GM21786 (cell line): Measurements from ENCODE around the gene TMEM273.

ENCODE experiments used
- ATAC-seq: cut with Tn5 transposase; IDR thresholded peaks from one replicate; pipeline ENCODE4 v1.9.1; 2021; ENCODE audit not compliant: unreplicated experiment

Gene TMEM273

DNA sequence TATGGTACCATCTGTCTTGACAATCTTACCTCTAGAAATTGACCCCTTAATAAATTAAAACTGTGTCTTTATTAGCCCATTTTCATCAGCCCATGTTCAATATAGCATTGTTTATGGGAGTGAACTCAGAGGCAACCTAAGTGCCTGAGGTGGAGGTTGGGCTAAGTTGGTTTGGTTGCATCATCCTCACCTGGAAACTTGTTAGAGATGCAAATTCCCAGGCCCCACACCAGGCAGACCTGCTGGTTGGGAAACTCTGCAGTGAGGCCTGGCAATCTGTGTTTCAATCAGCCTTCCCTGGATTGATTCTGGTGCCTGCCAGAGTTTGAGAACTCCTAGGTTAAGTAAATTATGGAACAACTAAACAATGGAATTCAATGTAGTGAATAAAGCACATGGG is 44.9 kb downstream of the TMEM273 start:
- ATAC-seq = no peak

DNA sequence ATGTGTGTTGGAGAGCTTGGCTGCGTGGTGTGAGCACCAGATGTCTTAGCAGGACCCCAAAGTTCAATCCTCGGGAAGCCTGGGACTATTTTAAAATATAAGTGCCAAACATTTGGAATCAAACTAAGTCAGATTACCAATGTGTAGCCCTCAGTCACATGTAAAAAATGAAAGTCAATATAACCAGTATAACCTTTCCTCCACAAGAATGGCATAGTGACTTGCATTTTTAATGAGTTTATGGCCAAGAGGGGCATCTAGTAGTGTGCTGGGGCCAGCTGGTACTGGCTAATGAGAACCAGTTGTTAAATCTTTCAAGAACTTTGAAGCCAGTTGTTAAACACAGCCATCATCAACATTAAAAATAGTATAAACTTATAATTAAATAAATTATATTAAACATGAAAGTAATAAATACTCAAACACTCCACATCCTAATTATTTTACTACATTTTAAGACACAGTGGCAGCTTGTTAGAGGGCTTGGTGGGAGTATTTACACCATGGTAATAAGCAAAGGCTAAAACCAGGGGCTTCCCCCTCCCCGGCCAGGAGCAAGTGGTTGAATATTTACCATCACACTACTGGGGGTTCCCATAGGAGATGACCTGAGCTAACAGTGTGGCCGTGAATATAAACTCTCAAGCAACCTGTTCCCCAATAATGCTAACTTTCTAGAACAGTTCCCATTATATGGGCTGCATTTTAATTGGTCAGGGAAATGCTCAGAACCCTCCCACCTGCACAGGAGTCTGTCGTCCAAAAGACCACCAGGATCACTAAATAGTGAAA is 46.5 kb downstream of the TMEM273 start:
- peak; percentile 78 for ATAC-seq

DNA sequence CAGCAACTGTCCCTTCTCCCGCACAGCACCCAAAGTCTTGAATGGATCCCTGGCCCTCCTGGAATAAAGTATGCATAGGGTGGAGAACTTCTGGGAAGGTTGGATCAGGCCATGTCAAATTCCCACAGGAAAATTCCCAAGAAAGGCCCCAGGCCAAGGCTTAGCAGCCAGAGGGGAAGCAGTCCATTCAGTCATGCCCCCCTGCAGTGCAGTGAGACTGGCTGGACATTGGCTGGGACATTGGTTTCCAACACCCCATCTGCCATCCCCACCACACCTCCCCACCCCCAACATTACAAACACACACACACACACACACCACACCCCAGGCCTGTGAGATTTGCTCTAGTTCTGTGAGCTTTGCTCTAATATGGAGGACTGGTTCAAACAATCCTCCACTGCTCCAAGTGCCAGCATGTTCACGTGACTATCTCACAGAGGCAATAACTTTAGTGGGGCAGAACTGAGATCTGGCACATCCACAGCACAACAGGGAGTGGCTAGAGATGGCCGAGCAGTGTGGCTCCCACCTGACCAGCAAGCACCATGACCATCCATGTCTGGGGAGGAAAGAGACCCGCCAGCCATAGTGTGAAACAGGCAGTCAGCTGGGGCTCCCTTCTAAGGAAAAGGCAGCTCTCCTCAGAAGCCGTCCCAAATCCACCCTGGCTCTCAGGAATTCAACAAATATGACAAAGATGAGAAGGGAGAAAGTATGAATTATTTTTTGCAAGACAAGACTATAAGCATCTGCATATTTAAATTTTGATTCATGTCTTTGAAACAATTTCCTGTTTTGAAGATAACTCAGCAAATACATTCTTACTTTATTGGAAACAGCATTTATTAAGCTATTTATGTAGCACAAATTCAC is 47.6 kb downstream of the TMEM273 start:
- ATAC-seq = no peak

- ATAC-seq = no peak
Observed at GRCh38 chr10:49139846-49140195, 48.4 kb downstream of the TMEM273 start.

- no peak for ATAC-seq
Observed at GRCh38 chr10:49139028-49139845, 49.0 kb downstream of the TMEM273 start.

- no peak for ATAC-seq
Observed at GRCh38 chr10:49138361-49138891, 49.8 kb downstream of the TMEM273 start.

DNA sequence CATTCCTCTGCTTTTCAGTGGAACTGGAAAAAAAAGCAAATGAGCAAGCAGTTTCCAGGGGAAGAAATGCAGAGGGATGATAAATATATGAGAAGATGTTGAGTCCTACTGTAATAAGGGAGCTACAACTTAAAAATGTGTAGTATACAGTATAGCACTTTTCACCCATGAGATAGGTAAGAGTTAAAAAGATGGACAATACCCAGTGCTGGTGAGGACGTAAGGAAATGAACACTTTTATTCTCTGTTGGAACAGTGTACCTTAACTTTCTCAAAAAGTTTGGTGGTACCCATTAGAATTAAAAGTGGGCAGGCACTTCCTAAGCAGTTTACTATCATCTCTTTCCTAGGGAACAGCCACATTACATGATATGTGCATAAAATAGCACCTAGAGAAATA is 51.7 kb downstream of the TMEM273 start:
- no peak for ATAC-seq

- ATAC-seq = peak; percentile 57
Observed at GRCh38 chr10:49135575-49136313, 52.4 kb downstream of the TMEM273 start.

GRCh38 chr10:49134327-49134726 is 53.9 kb downstream of the TMEM273 start:
- ATAC-seq = no peak

- no peak for ATAC-seq
Observed at GRCh38 chr10:49133706-49134248, 54.4 kb downstream of the TMEM273 start, which contains the start of gene FAM170B. TSS of gene FAM170B (minus strand) at chr10:49134021. CDS start at chr10:49133918, 103 bp downstream.

DNA sequence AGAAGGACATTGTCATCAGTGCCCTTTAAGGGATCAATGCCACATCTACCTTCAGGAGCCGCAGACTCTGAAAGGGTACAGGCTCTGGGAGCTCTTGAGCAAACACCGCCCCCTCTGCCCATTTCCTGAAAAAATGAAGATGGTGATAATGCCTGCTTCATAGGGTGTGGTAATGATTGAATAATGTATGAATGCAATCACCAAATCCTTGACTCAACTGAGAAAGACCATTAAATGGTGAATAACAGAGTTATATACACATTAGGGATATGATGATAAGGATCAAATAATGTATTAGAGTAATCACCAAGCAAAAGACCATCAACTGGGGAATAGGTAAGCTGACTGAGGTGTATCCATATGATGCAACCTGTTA is 55.8 kb downstream of the TMEM273 start:
- no peak for ATAC-seq

- no peak for ATAC-seq
Observed at GRCh38 chr10:49131507-49132361, 56.5 kb downstream of the TMEM273 start.

DNA sequence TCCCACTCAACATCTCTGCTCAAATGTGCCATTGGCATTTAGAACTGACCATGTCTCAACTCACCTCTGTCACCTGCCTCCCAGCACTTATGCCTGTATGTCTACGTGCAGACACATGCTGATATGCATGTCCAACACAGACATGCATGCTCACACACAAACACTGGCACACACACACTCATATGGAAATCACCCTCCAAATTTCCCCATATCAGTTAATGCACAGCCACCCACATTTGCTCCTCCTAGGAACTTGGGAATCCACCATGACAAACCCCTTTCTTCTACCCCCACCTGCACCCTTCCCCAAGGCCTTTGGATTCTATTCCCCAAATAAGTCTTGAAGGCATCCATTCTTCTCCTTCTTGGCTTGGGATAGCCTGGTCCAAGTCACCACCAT is 58.8 kb downstream of the TMEM273 start:
- ATAC-seq = no peak

DNA sequence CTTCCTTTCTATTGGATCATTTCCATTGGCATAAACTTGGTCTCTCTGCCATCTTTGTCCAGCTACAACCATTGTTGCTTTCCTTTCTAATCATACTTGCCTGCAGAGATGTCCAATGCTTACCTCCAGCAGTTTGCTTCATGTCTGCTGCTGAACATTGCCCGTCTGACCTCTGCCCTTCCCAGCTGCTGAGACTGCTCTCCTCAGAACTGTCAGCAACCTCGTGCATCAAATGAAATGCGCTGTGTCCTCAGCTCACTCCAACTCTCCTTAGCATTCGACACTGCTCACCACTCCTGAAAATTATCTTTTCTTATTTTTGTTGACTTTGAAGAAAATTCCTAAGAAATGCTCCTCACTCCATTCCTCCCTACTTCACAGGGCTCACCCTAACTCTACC is 59.3 kb downstream of the TMEM273 start:
- ATAC-seq = no peak

- no peak for ATAC-seq
Observed at GRCh38 chr10:49123981-49124950, 63.9 kb downstream of the TMEM273 start.

- no peak for ATAC-seq
Observed at GRCh38 chr10:49120911-49121310, 67.3 kb downstream of the TMEM273 start.

DNA sequence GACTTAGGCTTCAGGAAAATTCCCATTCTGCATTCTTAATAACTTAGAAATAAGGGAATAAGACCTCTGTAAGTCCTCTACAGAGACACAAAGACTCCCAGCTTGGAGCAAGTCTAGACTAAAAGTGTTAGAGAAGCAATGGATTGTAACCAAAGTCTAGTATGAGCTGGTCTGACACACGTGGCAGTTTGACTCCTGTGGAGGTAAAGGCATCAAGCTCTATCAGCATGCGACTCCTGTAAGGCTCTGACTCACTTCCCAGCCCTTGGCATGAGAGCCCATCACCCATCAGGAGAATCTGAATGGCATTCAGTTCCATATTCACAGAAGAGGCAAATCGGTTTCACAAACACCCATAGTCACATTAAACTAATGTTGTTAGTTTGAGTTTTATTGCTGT is 68.4 kb downstream of the TMEM273 start:
- no peak for ATAC-seq
